AG09309 (cell line): Measurements from ENCODE around the gene CAPNS2.

Experiments
- DNase-seq: peaks from one replicate; pipeline ENCODE4 v3.0.0-alpha.2; 2010; ENCODE audit warnings: low read depth
- H3K4me3 ChIP-seq: 2 replicates; pipeline ENCODE4 v1.5.1; 2011; ENCODE audit warnings: mild to moderate bottlenecking, low read depth, low read length, moderate library complexity; ENCODE audit not compliant: control insufficient read depth
- TF ChIP-seq, protein P1 (sequence below): IDR thresholded peaks from 2 replicates; pipeline ENCODE4 v1.5.1; 2011; ENCODE audit warnings: mild to moderate bottlenecking, low read depth, low read length, inconsistent platforms; ENCODE audit not compliant: insufficient read depth, control insufficient read depth; ENCODE audit errors: missing control alignments

CAPNS2 gene

GRCh38 chr16:55585631-55586030 lies 19.1 kb downstream of the CAPNS2 start:
- TF ChIP-seq, protein P1, sequence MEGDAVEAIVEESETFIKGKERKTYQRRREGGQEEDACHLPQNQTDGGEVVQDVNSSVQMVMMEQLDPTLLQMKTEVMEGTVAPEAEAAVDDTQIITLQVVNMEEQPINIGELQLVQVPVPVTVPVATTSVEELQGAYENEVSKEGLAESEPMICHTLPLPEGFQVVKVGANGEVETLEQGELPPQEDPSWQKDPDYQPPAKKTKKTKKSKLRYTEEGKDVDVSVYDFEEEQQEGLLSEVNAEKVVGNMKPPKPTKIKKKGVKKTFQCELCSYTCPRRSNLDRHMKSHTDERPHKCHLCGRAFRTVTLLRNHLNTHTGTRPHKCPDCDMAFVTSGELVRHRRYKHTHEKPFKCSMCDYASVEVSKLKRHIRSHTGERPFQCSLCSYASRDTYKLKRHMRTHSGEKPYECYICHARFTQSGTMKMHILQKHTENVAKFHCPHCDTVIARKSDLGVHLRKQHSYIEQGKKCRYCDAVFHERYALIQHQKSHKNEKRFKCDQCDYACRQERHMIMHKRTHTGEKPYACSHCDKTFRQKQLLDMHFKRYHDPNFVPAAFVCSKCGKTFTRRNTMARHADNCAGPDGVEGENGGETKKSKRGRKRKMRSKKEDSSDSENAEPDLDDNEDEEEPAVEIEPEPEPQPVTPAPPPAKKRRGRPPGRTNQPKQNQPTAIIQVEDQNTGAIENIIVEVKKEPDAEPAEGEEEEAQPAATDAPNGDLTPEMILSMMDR = no peak
- DNase-seq = no peak
- H3K4me3 ChIP-seq = no peak overlapping the region

DNA sequence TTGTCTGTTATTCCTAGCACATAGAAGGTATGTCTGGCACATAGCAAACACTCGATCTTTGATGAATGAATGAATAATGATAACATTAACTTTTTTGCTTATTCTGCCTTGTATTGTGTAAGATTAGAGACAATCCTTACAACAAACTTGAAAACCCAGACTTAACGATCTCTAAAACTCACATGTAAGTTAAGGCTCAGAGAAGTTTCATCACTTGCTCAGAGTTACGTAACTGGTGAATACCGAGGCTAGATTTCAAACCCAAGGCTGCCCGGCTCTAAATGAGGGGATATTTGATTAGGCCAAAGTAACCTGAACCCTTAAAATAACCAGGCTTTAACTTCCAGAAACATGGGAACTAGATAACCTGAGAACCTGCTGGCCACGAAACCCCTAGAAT lies 22.3 kb downstream of the CAPNS2 start:
- H3K4me3 ChIP-seq = no peak overlapping the region
- DNase-seq = no peak
- TF ChIP-seq, protein P1 = no peak

DNA sequence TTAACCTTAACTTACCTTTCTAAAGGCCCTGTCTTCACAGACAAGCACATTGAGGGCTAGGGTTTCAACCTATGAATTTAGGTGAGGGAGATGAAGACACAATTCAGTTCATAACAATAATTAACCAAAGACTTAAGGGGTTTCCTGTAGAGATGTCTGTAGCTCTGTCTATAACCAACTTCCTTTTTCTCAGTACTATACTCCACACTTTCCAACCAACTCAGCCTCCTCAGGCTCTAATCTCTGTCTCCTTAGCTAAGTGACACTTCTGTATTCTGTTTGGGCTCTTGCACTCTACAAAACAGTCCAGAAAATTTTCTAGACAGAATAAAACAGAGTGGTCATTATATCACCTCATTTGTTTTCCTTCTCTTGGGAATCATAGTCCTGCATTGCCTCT lies 25.8 kb downstream of the CAPNS2 start:
- TF ChIP-seq, protein P1 = no peak
- no peak for DNase-seq

GRCh38 chr16:55597928-55598327 lies 31.4 kb downstream of the CAPNS2 start:
- DNase-seq = no peak
- TF ChIP-seq, protein P1 = no peak
- H3K4me3 ChIP-seq = no peak overlapping the region

More for the DNA sequence above, 25.8 kb downstream of the CAPNS2 start:
- no peak overlapping the region for H3K4me3 ChIP-seq

- TF ChIP-seq, protein P1 = no peak
- no peak for DNase-seq
- H3K4me3 ChIP-seq = no peak overlapping the region
Measured at GRCh38 chr16:55605754-55606336, 39.4 kb downstream of the CAPNS2 start.

GRCh38 chr16:55613613-55614335 lies 47.3 kb downstream of the CAPNS2 start:
- DNase-seq = no peak
- H3K4me3 ChIP-seq = no peak overlapping the region
- TF ChIP-seq, protein P1 = no peak
